Measurements from ENCODE around the gene ZNF750. TPM values are rescaled to one million over a fixed set of nuclear protein-coding genes. Genes with fewer than 3 reads are reported as not detected.

ZNF750 gene
- total RNA-seq, 2 experiments from 2014 or later, result not detected

GRCh38 chr17:82835766-82836512 is 3.9 kb downstream of the ZNF750 start:
- no peak for ATAC-seq (ENCODE audit: poor library complexity)
- intact Hi-C loops (cut with DNase I, micrococcal nuclease), result no loop called here
- TF ChIP-seq, protein P1, sequence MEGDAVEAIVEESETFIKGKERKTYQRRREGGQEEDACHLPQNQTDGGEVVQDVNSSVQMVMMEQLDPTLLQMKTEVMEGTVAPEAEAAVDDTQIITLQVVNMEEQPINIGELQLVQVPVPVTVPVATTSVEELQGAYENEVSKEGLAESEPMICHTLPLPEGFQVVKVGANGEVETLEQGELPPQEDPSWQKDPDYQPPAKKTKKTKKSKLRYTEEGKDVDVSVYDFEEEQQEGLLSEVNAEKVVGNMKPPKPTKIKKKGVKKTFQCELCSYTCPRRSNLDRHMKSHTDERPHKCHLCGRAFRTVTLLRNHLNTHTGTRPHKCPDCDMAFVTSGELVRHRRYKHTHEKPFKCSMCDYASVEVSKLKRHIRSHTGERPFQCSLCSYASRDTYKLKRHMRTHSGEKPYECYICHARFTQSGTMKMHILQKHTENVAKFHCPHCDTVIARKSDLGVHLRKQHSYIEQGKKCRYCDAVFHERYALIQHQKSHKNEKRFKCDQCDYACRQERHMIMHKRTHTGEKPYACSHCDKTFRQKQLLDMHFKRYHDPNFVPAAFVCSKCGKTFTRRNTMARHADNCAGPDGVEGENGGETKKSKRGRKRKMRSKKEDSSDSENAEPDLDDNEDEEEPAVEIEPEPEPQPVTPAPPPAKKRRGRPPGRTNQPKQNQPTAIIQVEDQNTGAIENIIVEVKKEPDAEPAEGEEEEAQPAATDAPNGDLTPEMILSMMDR (IDR thresholded peaks at IDR 0.05), result no peak
- no peak overlapping the region for H3K4me3 Mint-ChIP-seq
- no peaks in the 10 kb centered on the region for H3K27me3 ChIP-seq (ENCODE audit: control insufficient read depth in 1 of 2, insufficient read depth in 2 of 2, low read length in 2 of 2)
- no peaks in the 10 kb centered on the region for H3K4me1 ChIP-seq (ENCODE audit: insufficient read depth, low read length)
- H3K27ac ChIP-seq (ENCODE audit: low read depth in 1 of 2, low read length in 2 of 2), result no peak overlapping the region
- no peak overlapping the region for H3K4me3 ChIP-seq (ENCODE audit: low read length)
- no peak for DNase-seq
- H3K4me1 Mint-ChIP-seq (ENCODE audit: low read depth), result no peaks in the 10 kb centered on the region
- H3K9me3 ChIP-seq (ENCODE audit: control insufficient read depth in 1 of 2, insufficient read depth in 1 of 2, low read length in 2 of 2), result no peaks in the 10 kb centered on the region
- peaks cover 6% of the 10 kb centered on the region for H3K36me3 Mint-ChIP-seq (ENCODE audit: low read depth)
- CTCF ChIA-PET, result interaction anchor here (1.1 to 1.8 kb wide), 2 partner anchors 23 to 28 kb away, joined by 3 to 8 read pairs; no protein-coding TSS in a partner anchor
- no peak overlapping the region for H3K27ac Mint-ChIP-seq
- POLR2A ChIA-PET, result no interaction called here
- no peaks in the 10 kb centered on the region for H3K27me3 Mint-ChIP-seq
- H3K36me3 ChIP-seq (ENCODE audit: insufficient read depth, low read length), result peaks cover 8% of the 10 kb centered on the region
- no peaks in the 10 kb centered on the region for H3K9me3 Mint-ChIP-seq

DNA sequence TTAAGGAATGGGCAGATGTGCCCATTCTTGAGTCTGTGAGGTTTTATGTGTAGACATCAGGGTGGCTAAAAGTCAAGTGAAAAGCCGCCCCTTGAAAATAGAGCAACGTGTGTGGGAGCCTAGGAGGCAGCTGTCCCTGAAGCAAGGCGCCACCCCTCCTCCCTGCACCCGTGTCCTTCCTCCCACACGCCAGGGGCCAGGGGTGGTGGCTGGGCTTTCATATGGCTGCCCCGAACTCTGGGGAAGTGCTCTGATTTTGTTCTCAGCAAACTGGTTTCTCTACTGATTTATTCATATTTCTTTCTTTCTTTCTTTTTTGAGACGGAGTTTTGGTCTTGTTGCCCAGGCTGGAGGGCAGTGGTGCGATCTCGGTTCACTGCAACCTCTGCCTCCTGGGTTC is 4.7 kb downstream of the ZNF750 start:
- intact Hi-C loops (cut with DNase I, micrococcal nuclease), result no loop called here
- no peaks in the 10 kb centered on the region for H3K4me1 ChIP-seq (ENCODE audit: insufficient read depth, low read length)
- no peak for ATAC-seq (ENCODE audit: poor library complexity)
- no peaks in the 10 kb centered on the region for H3K9me3 ChIP-seq (ENCODE audit: control insufficient read depth in 1 of 2, insufficient read depth in 1 of 2, low read length in 2 of 2)
- H3K27ac Mint-ChIP-seq, result no peak overlapping the region
- no peak for DNase-seq
- ChIA-PET POLR2A (interaction anchor here (0.9 kb wide), 1 partner anchor 9 kb away, joined by 4 read pairs; no protein-coding TSS in a partner anchor), CTCF (no interaction called here)
- no peak overlapping the region for H3K27ac ChIP-seq (ENCODE audit: low read depth in 1 of 2, low read length in 2 of 2)
- H3K27me3 ChIP-seq (ENCODE audit: control insufficient read depth in 1 of 2, insufficient read depth in 2 of 2, low read length in 2 of 2), result no peaks in the 10 kb centered on the region
- H3K36me3 Mint-ChIP-seq (ENCODE audit: low read depth), result peaks cover 6% of the 10 kb centered on the region
- no peaks in the 10 kb centered on the region for H3K27me3 Mint-ChIP-seq
- H3K4me3 Mint-ChIP-seq, result no peak overlapping the region
- no peaks in the 10 kb centered on the region for H3K9me3 Mint-ChIP-seq
- TF ChIP-seq, protein P1 (IDR thresholded peaks at IDR 0.05), result no peak
- no peaks in the 10 kb centered on the region for H3K4me1 Mint-ChIP-seq (ENCODE audit: low read depth)
- H3K4me3 ChIP-seq (ENCODE audit: low read length), result no peak overlapping the region
- H3K36me3 ChIP-seq (ENCODE audit: insufficient read depth, low read length), result peaks cover 12% of the 10 kb centered on the region

- intact Hi-C loops (cut with DNase I, micrococcal nuclease), result no loop called here
- CTCF ChIA-PET, result no interaction called here
- H3K9me3 Mint-ChIP-seq, result no peaks in the 10 kb centered on the region
Measured at GRCh38 chr17:82832881-82833475, 6.8 kb downstream of the ZNF750 start.

More at GRCh38 chr17:82832881-82833475, 6.8 kb downstream of the ZNF750 start:
- no peak for DNase-seq
- H3K36me3 ChIP-seq (ENCODE audit: insufficient read depth, low read length), result peaks cover 19% of the 10 kb centered on the region
- Mint-ChIP-seq H3K36me3 (ENCODE audit: low read depth) (peaks cover 23% of the 10 kb centered on the region), H3K27me3 (no peaks in the 10 kb centered on the region), H3K4me1 (ENCODE audit: low read depth) (no peaks in the 10 kb centered on the region), H3K27ac (no peak overlapping the region), H3K4me3 (no peak overlapping the region)
- no peaks in the 10 kb centered on the region for H3K9me3 ChIP-seq (ENCODE audit: control insufficient read depth in 1 of 2, insufficient read depth in 1 of 2, low read length in 2 of 2)
- no peaks in the 10 kb centered on the region for H3K27me3 ChIP-seq (ENCODE audit: control insufficient read depth in 1 of 2, insufficient read depth in 2 of 2, low read length in 2 of 2)
- H3K4me1 ChIP-seq (ENCODE audit: insufficient read depth, low read length), result no peaks in the 10 kb centered on the region
- POLR2A ChIA-PET, result no interaction called here
- no peak for ATAC-seq (ENCODE audit: poor library complexity)
- TF ChIP-seq, protein P1 (IDR thresholded peaks at IDR 0.05), result no peak
- no peak overlapping the region for H3K27ac ChIP-seq (ENCODE audit: low read depth in 1 of 2, low read length in 2 of 2)
- no peak overlapping the region for H3K4me3 ChIP-seq (ENCODE audit: low read length)

Data from CD4-positive, alpha-beta T cell (primary cell).